ENCODE results near the gene NTRK2.

Gene NTRK2

DNA sequence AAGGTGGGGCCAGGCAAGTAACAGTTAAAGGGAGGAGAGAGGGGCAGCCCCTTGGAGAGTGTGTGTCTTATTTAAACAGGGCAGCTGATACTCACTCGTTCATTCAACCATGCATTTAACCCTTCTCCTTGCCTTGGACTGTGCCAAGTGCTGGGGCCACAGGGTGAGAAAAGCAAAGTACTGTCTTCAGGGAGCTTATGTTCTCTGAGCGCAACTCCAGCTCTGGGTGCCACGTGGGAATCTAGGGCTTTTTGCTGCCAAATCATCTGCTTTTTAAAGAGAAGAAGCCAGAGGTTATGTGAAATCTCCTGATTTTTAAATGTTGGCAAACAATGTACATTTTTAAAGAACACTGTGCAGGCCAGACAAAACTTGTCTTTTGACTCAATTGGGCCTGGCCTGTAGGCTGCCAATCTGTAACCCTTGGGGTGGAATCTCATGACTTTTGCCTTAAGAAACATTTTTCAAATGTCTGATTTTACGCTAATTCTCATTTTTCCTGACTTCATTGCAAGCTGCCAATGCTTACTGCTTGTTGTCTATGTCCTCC, 157.8 kb downstream of the NTRK2 start:
- Mint-ChIP-seq H3K27me3 (peaks cover 22% of the 10 kb centered on the region), H3K4me1 (no peaks in the 10 kb centered on the region), H3K4me3 (no peak overlapping the region), H3K9me3 (no peaks in the 10 kb centered on the region), H3K27ac (no peak overlapping the region)
- DNase-seq, result no peak
- ATAC-seq, result no peak

DNA sequence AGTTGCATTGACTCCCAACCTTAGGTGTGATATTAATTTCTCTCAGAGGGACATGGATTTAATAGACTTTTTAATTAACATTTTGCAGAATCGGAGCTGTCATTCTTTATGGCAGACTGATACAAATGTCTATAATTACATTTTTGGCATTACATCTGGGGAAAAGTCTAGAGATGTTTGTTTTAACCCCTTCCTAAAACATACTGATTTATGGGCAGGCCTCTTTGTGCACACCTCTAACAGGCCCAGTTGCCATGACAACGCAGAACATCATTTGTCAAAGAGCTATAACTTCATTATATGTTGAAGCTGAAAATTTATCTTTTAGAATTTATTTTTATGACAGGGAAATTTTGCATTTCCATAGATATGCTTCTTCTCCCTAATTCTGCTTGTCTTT, 158.5 kb downstream of the NTRK2 start:
- no peak for ATAC-seq
- no peak for DNase-seq
- Mint-ChIP-seq H3K27me3 (peaks cover 20% of the 10 kb centered on the region), H3K9me3 (no peaks in the 10 kb centered on the region), H3K4me1 (no peaks in the 10 kb centered on the region), H3K4me3 (no peak overlapping the region), H3K27ac (no peak overlapping the region)

GRCh38 chr9:84829471-84829870, 159.9 kb downstream of the NTRK2 start:
- DNase-seq (no peak), ATAC-seq (no peak)
- Mint-ChIP-seq H3K27me3 (peaks cover 9% of the 10 kb centered on the region), H3K27ac (no peak overlapping the region), H3K9me3 (no peaks in the 10 kb centered on the region), H3K4me1 (no peaks in the 10 kb centered on the region), H3K4me3 (no peak overlapping the region)

- Mint-ChIP-seq H3K27me3 (peaks cover 9% of the 10 kb centered on the region), H3K9me3 (no peaks in the 10 kb centered on the region), H3K27ac (no peak overlapping the region), H3K4me1 (no peaks in the 10 kb centered on the region), H3K4me3 (no peak overlapping the region)
- DNase-seq (no peak), ATAC-seq (no peak)
Measured at GRCh38 chr9:84829997-84830696, 160.6 kb downstream of the NTRK2 start.

GRCh38 chr9:84831377-84831776, 161.8 kb downstream of the NTRK2 start:
- no peak overlapping the region for H3K4me3 Mint-ChIP-seq
- peak overlapping the region in 1 of 2 donors; percentile 38 for H3K27ac Mint-ChIP-seq
- peaks cover 9% of the 10 kb centered on the region for H3K27me3 Mint-ChIP-seq
- H3K4me1 Mint-ChIP-seq, result no peaks in the 10 kb centered on the region
- ATAC-seq (no peak), DNase-seq (no peak)
- no peaks in the 10 kb centered on the region for H3K9me3 Mint-ChIP-seq

DNA sequence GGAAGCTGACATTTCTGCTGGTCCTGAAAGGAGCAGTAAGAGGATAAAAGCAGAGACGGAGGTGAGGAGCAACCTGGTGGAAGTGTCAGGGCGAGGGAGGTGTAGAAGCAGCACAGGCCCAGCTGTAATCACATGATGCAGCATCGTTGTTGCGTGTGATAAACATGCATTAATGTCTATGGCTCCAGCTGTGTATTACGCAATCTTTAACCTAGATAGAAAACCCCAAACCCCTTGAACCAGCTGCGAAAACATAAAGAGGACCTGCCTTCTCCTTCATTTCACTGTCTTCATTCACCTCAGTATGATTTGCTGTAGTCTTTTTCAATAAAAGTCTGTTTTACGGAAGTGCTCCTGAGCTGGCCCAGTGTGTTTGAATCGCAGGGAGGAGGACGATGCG, 162.9 kb downstream of the NTRK2 start:
- H3K27ac Mint-ChIP-seq, result no peak overlapping the region
- no peaks in the 10 kb centered on the region for H3K9me3 Mint-ChIP-seq
- no peak overlapping the region for H3K4me3 Mint-ChIP-seq
- peaks cover 9% of the 10 kb centered on the region for H3K27me3 Mint-ChIP-seq
- no peak for ATAC-seq
- DNase-seq, result no peak
- H3K4me1 Mint-ChIP-seq, result no peaks in the 10 kb centered on the region

DNA sequence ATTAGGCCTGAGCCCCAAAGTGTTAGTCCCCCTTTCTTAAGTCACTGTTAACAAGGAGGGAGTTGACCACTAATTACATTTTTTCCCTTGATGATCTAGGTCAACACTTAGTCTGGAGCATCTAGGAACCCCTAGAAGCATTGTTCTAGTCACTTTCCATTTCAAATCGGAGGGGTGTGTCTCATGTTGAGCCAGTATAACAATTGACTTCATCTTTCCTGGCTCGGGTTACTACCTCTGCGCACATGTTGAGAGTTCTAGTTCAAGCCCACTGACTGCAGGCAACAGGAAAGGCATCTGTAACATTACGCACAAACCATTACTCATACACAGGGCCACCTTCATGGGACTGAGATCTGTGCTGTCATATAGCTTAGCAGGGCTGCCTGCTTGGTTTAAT, 164.9 kb downstream of the NTRK2 start:
- Mint-ChIP-seq H3K9me3 (no peaks in the 10 kb centered on the region), H3K27ac (no peak overlapping the region), H3K4me1 (no peaks in the 10 kb centered on the region), H3K4me3 (no peak overlapping the region), H3K27me3 (peaks cover 9% of the 10 kb centered on the region)
- DNase-seq (no peak), ATAC-seq (no peak)

- no peak for ATAC-seq
- no peak overlapping the region for H3K27ac Mint-ChIP-seq
- H3K4me1 Mint-ChIP-seq, result no peaks in the 10 kb centered on the region
Measured at GRCh38 chr9:84835745-84836144, 166.2 kb downstream of the NTRK2 start.

DNA sequence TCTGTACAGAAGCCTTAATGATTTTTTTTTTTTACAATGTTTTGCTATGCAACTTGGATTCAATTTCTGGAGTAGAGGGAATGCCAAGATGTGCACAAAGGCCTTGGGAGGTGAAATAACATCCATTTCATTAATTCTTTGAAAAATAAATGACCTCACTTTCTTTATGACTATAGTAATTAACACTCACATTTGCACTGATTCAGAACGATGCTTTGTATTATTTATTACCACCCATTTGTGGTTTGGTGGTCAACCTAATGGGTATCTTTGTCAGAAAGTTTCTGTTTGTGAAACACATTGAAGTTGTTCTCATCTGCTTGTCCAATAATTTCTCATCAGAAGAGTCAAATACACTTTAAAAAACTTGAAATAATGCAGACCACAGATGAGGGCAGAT, 169.3 kb downstream of the NTRK2 start:
- no peak for DNase-seq
- ATAC-seq, result no peak
- no peak overlapping the region for H3K4me3 Mint-ChIP-seq
- peaks cover 25% of the 10 kb centered on the region for H3K27me3 Mint-ChIP-seq
- peaks cover 3 to 9% of the 10 kb centered on the region in 2 donors for H3K9me3 Mint-ChIP-seq
- no peak overlapping the region for H3K27ac Mint-ChIP-seq
- no peaks in the 10 kb centered on the region for H3K4me1 Mint-ChIP-seq

More at GRCh38 chr9:84835745-84836144, 166.2 kb downstream of the NTRK2 start:
- Mint-ChIP-seq H3K4me3 (no peak overlapping the region), H3K9me3 (no peaks in the 10 kb centered on the region), H3K27me3 (peaks cover 17% of the 10 kb centered on the region)
- no peak for DNase-seq

- ATAC-seq (no peak), DNase-seq (no peak)
- Mint-ChIP-seq H3K9me3 (peaks cover 5 to 12% of the 10 kb centered on the region in 2 donors), H3K27me3 (peaks cover 25% of the 10 kb centered on the region), H3K4me1 (no peaks in the 10 kb centered on the region), H3K27ac (no peak overlapping the region), H3K4me3 (no peak overlapping the region)
Measured at GRCh38 chr9:84839541-84839940, 170.0 kb downstream of the NTRK2 start.

- peaks cover 5 to 12% of the 10 kb centered on the region in 2 donors for H3K9me3 Mint-ChIP-seq
- no peak overlapping the region for H3K27ac Mint-ChIP-seq
- no peak overlapping the region for H3K4me3 Mint-ChIP-seq
- peaks cover 25% of the 10 kb centered on the region for H3K27me3 Mint-ChIP-seq
- ATAC-seq (no peak), DNase-seq (no peak)
- no peaks in the 10 kb centered on the region for H3K4me1 Mint-ChIP-seq
Measured at GRCh38 chr9:84841931-84842330, 172.4 kb downstream of the NTRK2 start.

- ATAC-seq (no peak), DNase-seq (no peak)
- peaks cover 5 to 12% of the 10 kb centered on the region in 2 donors for H3K9me3 Mint-ChIP-seq
- H3K27me3 Mint-ChIP-seq, result peaks cover 25% of the 10 kb centered on the region
- H3K4me3 Mint-ChIP-seq, result no peak overlapping the region
- no peaks in the 10 kb centered on the region for H3K4me1 Mint-ChIP-seq
- H3K27ac Mint-ChIP-seq, result no peak overlapping the region
Measured at GRCh38 chr9:84843175-84843824, 173.8 kb downstream of the NTRK2 start.

GRCh38 chr9:84845956-84846900, 176.7 kb downstream of the NTRK2 start:
- ATAC-seq (no peak), DNase-seq (no peak)
- no peak overlapping the region for H3K27ac Mint-ChIP-seq
- peaks cover 13% of the 10 kb centered on the region for H3K27me3 Mint-ChIP-seq
- no peaks in the 10 kb centered on the region for H3K4me1 Mint-ChIP-seq
- peaks cover 5 to 7% of the 10 kb centered on the region in 2 donors for H3K9me3 Mint-ChIP-seq
- H3K4me3 Mint-ChIP-seq, result no peak overlapping the region

- no peak overlapping the region for H3K27ac Mint-ChIP-seq
- H3K4me1 Mint-ChIP-seq, result no peaks in the 10 kb centered on the region
- no peak overlapping the region for H3K4me3 Mint-ChIP-seq
- no peak for ATAC-seq
- no peak for DNase-seq
- H3K27me3 Mint-ChIP-seq, result peaks cover 7% of the 10 kb centered on the region
- peaks cover 5 to 7% of the 10 kb centered on the region in 2 donors for H3K9me3 Mint-ChIP-seq
Measured at GRCh38 chr9:84846906-84847305, 177.4 kb downstream of the NTRK2 start.

DNA sequence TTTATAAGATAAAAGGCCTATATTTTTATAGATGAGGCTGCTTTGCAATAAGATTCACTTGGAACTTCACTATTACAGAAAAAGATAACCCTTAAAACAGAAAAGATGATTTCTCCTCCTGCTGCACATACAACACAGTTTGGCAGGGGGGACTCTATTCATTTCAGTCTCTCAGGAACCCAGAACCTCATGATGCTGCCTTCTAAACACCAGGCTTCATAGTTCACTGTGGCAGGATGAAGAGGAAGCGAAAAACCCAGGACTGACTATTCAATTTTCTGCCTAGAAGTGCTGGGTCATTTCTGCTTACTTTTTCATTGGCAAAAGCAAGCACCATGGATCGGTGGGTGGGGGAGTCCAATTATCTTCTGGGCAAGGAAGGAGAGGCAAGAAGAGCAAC, 179.5 kb downstream of the NTRK2 start:
- DNase-seq (no peak), ATAC-seq (no peak)
- Mint-ChIP-seq H3K27me3 (no peaks in the 10 kb centered on the region), H3K4me3 (no peak overlapping the region), H3K4me1 (no peaks in the 10 kb centered on the region), H3K27ac (no peak overlapping the region), H3K9me3 (peaks cover under 1 to 2% of the 10 kb centered on the region in 2 donors)

All from stimulated activated naive CD8-positive, alpha-beta T cell treated with anti-CD3 and anti-CD28 coated beads, Interleukin-15, amount 100 ng/mL, for 72 hours (primary cell).